AG10803 (cell line): ENCODE results near the gene CDK15.

Source experiments
- DNase-seq: peaks from one replicate; pipeline ENCODE4 v3.0.0; 2010; ENCODE audit warnings: low read depth
- H3K4me3 ChIP-seq: 2 replicates; pipeline ENCODE4 v1.5.1; 2011; ENCODE audit warnings: mild to moderate bottlenecking, low read length, control low read depth
- TF ChIP-seq, protein P1 (sequence below): conservative IDR thresholded peaks from 2 replicates; pipeline ENCODE4 v1.5.1; 2011; ENCODE audit warnings: mild to moderate bottlenecking, low read length, control low read depth, inconsistent platforms

The CDK15 gene

DNA sequence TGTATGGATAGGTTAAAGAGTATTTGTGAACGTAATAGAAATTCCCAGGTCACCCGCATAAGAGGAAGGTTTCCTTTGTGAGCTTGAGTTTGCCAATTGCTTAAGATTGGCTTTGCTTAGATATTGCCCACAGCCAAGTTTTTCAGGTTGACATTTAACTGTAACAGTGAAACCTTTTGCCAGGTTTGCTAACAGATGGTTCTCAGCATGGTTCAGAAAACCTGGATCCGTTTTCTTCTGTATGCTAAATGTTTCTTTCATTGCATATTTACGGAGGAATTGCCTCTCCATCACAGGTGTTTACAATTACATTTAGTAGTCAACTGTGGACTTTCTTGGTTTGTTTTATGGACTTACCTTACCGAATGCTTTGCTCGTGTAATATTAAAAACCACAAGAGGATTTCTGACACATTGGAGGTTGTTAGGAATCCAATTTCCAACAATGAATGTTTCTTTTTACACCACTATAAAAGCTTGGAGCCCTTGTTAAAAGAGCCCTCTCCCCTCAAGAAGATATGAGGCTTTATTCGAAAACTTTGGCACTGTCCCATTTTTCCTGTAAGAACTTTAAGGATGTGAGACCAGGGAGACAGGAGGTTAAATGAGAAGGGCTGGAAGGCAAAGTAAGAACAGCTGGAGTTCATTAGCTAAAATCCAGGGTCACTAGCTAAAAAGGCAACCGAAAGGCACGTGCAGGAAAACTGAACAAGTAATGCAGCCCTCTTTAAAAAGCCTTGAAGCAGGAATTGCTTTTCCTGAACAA lies 7.8 kb downstream of the CDK15 start:
- H3K4me3 ChIP-seq: no peak overlapping the region
- TF ChIP-seq, protein P1, sequence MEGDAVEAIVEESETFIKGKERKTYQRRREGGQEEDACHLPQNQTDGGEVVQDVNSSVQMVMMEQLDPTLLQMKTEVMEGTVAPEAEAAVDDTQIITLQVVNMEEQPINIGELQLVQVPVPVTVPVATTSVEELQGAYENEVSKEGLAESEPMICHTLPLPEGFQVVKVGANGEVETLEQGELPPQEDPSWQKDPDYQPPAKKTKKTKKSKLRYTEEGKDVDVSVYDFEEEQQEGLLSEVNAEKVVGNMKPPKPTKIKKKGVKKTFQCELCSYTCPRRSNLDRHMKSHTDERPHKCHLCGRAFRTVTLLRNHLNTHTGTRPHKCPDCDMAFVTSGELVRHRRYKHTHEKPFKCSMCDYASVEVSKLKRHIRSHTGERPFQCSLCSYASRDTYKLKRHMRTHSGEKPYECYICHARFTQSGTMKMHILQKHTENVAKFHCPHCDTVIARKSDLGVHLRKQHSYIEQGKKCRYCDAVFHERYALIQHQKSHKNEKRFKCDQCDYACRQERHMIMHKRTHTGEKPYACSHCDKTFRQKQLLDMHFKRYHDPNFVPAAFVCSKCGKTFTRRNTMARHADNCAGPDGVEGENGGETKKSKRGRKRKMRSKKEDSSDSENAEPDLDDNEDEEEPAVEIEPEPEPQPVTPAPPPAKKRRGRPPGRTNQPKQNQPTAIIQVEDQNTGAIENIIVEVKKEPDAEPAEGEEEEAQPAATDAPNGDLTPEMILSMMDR: no peak
- DNase-seq: peak; percentile 65

- no peak overlapping the region for H3K4me3 ChIP-seq
- peak; percentile 36 for DNase-seq
- TF ChIP-seq, protein P1: no peak
Measured at GRCh38 chr2:201816657-201817575, 10.6 kb downstream of the CDK15 start.

DNA sequence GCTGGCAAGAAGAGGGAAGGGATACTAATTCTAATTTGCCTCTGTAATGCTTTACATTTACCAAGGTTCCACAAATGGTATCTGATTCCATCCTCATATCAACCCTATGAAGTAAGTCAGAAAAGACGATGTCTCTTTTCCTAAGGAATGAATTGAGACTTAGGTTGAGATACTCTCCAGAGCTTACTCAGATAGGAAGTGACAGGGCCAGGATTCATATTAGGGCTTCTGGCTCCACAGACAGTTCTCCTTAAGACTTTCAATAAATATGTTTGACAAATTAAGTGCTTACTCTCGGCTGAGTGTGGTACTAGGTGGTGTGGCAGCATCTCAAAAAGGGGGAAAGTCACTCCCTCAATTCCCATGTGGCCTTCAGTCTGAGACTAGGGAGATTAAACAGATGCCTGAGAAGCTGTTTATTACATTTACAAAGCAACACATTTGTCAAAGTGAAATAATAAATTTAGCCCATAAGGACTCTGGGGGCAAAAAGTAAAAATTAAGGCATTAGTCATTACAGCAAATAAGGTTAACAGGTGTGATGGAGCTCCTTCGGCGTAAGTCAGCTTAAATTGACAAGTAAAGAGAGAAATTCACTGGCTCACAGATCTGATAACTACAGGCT lies 14.2 kb downstream of the CDK15 start:
- no peak overlapping the region for H3K4me3 ChIP-seq
- TF ChIP-seq, protein P1: no peak
- DNase-seq: no peak

GRCh38 chr2:201821080-201821479 lies 14.7 kb downstream of the CDK15 start:
- no peak for DNase-seq
- TF ChIP-seq, protein P1: no peak

GRCh38 chr2:201824212-201824611 lies 17.9 kb downstream of the CDK15 start:
- DNase-seq: no peak
- TF ChIP-seq, protein P1: no peak

More at GRCh38 chr2:201821080-201821479, 14.7 kb downstream of the CDK15 start:
- no peak overlapping the region for H3K4me3 ChIP-seq

DNA sequence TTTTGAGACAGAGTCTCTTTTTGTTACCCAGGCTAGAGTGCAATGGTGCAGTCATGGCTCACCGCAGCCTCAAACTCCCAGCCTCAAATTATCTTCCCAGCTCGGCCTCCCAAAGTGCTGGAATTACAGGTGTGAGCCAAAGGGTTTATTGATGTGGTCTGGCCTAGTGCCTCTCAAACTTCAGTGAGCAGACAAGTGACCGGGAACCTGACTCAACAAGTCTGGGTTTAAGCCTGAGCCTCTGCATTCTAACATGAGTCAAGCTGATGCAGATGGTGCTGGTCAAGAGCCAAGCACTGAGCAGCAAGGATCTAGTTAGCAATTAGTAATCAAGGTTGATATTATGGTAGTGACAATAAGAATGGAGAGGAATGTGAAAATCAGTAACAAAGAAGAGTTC lies 21.3 kb downstream of the CDK15 start:
- H3K4me3 ChIP-seq: no peak overlapping the region
- no peak for DNase-seq
- TF ChIP-seq, protein P1: no peak

More at GRCh38 chr2:201824212-201824611, 17.9 kb downstream of the CDK15 start:
- no peak overlapping the region for H3K4me3 ChIP-seq
